Gastroesophageal sphincter (tissue), 3 donors: ENCODE data around the gene ZNF212.

Source experiments
- EP300 ChIP-seq: sonication (generic); formaldehyde crosslinking; IDR thresholded peaks from one replicate; pipeline ENCODE4 v1.6.1; 2017; ENCODE audit warnings: antibody characterized with exemption, mild to moderate bottlenecking
- POLR2A ChIP-seq, 2 donors: fragments of 450-650 bp; IDR thresholded peaks; one replicate each; pipeline ENCODE4 v1.6.1; 2017; ENCODE audit warnings: antibody characterized with exemption in 2 of 2, mild to moderate bottlenecking in 2 of 2, moderate library complexity in 1 of 2
- POLR2AphosphoS5 ChIP-seq: sonication (generic); formaldehyde crosslinking; IDR thresholded peaks from one replicate; pipeline ENCODE4 v1.6.1; 2017; ENCODE audit warnings: antibody characterized with exemption
- TF ChIP-seq, protein P1 (sequence below), 4 experiments: fragments of 200-600 bp in 2 of 4; fragments of 450-650 bp in 2 of 4; sonication (generic) in 1 of 4; IDR thresholded peaks; one replicate each; pipeline ENCODE4 v1.5.1; 2017 to 2019; ENCODE audit warnings: antibody characterized with exemption in 4 of 4, mild to moderate bottlenecking in 2 of 4, moderate library complexity in 2 of 4

- TF ChIP-seq, protein P1, sequence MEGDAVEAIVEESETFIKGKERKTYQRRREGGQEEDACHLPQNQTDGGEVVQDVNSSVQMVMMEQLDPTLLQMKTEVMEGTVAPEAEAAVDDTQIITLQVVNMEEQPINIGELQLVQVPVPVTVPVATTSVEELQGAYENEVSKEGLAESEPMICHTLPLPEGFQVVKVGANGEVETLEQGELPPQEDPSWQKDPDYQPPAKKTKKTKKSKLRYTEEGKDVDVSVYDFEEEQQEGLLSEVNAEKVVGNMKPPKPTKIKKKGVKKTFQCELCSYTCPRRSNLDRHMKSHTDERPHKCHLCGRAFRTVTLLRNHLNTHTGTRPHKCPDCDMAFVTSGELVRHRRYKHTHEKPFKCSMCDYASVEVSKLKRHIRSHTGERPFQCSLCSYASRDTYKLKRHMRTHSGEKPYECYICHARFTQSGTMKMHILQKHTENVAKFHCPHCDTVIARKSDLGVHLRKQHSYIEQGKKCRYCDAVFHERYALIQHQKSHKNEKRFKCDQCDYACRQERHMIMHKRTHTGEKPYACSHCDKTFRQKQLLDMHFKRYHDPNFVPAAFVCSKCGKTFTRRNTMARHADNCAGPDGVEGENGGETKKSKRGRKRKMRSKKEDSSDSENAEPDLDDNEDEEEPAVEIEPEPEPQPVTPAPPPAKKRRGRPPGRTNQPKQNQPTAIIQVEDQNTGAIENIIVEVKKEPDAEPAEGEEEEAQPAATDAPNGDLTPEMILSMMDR (IDR thresholded peaks at IDR 0.05), result no peak
- no peak for TF ChIP-seq POLR2AphosphoS5
- no peak for TF ChIP-seq POLR2A (IDR thresholded peaks at IDR 0.05)
- no peak for TF ChIP-seq EP300
These were observed 40.7 kb downstream of the ZNF212 start for GRCh38 chr7:149280151-149280550.
